ENCODE measurements around the gene COPG1. TPM values are rescaled to one million over a fixed set of nuclear protein-coding genes. Genes with fewer than 3 reads are reported as not detected.

The COPG1 gene
- total RNA-seq, 6 experiments from 2014 or later, result 316 to 393 (median 342) TPM

GRCh38 chr3:129254536-129255230 is 5.3 kb downstream of the COPG1 start:
- Mint-ChIP-seq H3K36me3 (ENCODE audit: low read depth) (peaks cover 58% of the 10 kb centered on the region), H3K4me1 (ENCODE audit: low read depth) (peaks cover 31% of the 10 kb centered on the region), H3K27me3 (ENCODE audit: insufficient read depth) (no peaks in the 10 kb centered on the region; the same call in 1 of the 2 replicates), H3K4me3 (no peak overlapping the region), H3K27ac (no peak overlapping the region), H3K9me3 (no peaks in the 10 kb centered on the region)
- no peak for TF ChIP-seq CTCF (IDR thresholded peaks at IDR 0.05)
- no peak for DNase-seq

- Mint-ChIP-seq H3K27ac (no peak overlapping the region), H3K4me3 (no peak overlapping the region), H3K4me1 (ENCODE audit: low read depth) (peaks cover 26% of the 10 kb centered on the region), H3K27me3 (ENCODE audit: insufficient read depth) (no peaks in the 10 kb centered on the region; the same call in 1 of the 2 replicates), H3K9me3 (no peaks in the 10 kb centered on the region), H3K36me3 (ENCODE audit: low read depth) (peaks cover 57% of the 10 kb centered on the region)
- DNase-seq, result no peak
- TF ChIP-seq CTCF (IDR thresholded peaks at IDR 0.05), result no peak
These were observed 6.9 kb downstream of the COPG1 start for GRCh38 chr3:129256270-129256669.

- no peak for TF ChIP-seq CTCF (IDR thresholded peaks at IDR 0.05)
- no peaks in the 10 kb centered on the region; the same call in none of the 2 replicates for H3K27me3 Mint-ChIP-seq (ENCODE audit: insufficient read depth)
- H3K27ac Mint-ChIP-seq, result peak overlapping the region; percentile 24; the same call in 1 of the 2 replicates
- H3K9me3 Mint-ChIP-seq, result no peaks in the 10 kb centered on the region
- no peak for DNase-seq
- no peak overlapping the region for H3K4me3 Mint-ChIP-seq
- peaks cover 57% of the 10 kb centered on the region for H3K36me3 Mint-ChIP-seq (ENCODE audit: low read depth)
- peaks cover 17% of the 10 kb centered on the region for H3K4me1 Mint-ChIP-seq (ENCODE audit: low read depth)
These were observed 8.2 kb downstream of the COPG1 start for GRCh38 chr3:129257609-129258008.

- Mint-ChIP-seq H3K9me3 (no peaks in the 10 kb centered on the region), H3K4me1 (ENCODE audit: low read depth) (peaks cover 22% of the 10 kb centered on the region), H3K27ac (no peak overlapping the region), H3K27me3 (ENCODE audit: insufficient read depth) (no peaks in the 10 kb centered on the region; the same call in none of the 2 replicates), H3K4me3 (no peak overlapping the region), H3K36me3 (ENCODE audit: low read depth) (peaks cover 57% of the 10 kb centered on the region)
- DNase-seq, result no peak
- no peak for TF ChIP-seq CTCF (IDR thresholded peaks at IDR 0.05)
These were observed 10.4 kb downstream of the COPG1 start for GRCh38 chr3:129259612-129260477.

- no peak for TF ChIP-seq CTCF (IDR thresholded peaks at IDR 0.05)
- Mint-ChIP-seq H3K4me3 (no peak overlapping the region), H3K4me1 (ENCODE audit: low read depth) (peaks cover 25% of the 10 kb centered on the region), H3K27ac (no peak overlapping the region), H3K9me3 (no peaks in the 10 kb centered on the region), H3K27me3 (ENCODE audit: insufficient read depth) (no peaks in the 10 kb centered on the region; the same call in none of the 2 replicates), H3K36me3 (ENCODE audit: low read depth) (peaks cover 55% of the 10 kb centered on the region)
- no peak for DNase-seq
These were observed 11.2 kb downstream of the COPG1 start for GRCh38 chr3:129260606-129261005.
